GM12801 (cell line): Measurements from ENCODE around the gene DYNC1I1.

Experiments
- CTCF ChIP-seq: IDR thresholded peaks from one replicate; pipeline ENCODE4 v1.5.1; 2011; ENCODE audit warnings: control low read depth; ENCODE audit not compliant: insufficient read length; ENCODE audit errors: extremely low read depth

The DYNC1I1 gene

GRCh38 chr7:95772298-95772770 is at the start of gene DYNC1I1:
TSS of gene DYNC1I1 (plus strand) at chr7:95772554. CDS start at chr7:95804730, 32,176 bp downstream.
- no peak for TF ChIP-seq CTCF

GRCh38 chr7:95723583-95724180 is 48.7 kb upstream of the DYNC1I1 start:
- TF ChIP-seq CTCF, result no peak

GRCh38 chr7:95725205-95725604 is 47.1 kb upstream of the DYNC1I1 start:
- no peak for TF ChIP-seq CTCF

GRCh38 chr7:95730493-95731280 is 41.7 kb upstream of the DYNC1I1 start:
- no peak for TF ChIP-seq CTCF

- TF ChIP-seq CTCF, result no peak
Measured at GRCh38 chr7:95736635-95737034, 35.7 kb upstream of the DYNC1I1 start.

GRCh38 chr7:95737828-95738505 is 34.4 kb upstream of the DYNC1I1 start:
- TF ChIP-seq CTCF, result no peak

- no peak for TF ChIP-seq CTCF
Measured at GRCh38 chr7:95749044-95749443, 23.3 kb upstream of the DYNC1I1 start.
